ENCODE results near the gene C14orf132. TPM values are rescaled to one million over a fixed set of nuclear protein-coding genes. Genes with fewer than 3 reads are reported as not detected.

C14orf132 gene
- total and polyA plus RNA-seq, 9 donors: 3.9 to 20.3 (median 7.7) TPM

- no peaks in the 10 kb centered on the region for H3K9me3 ChIP-seq
- no peaks in the 10 kb centered on the region for H3K36me3 ChIP-seq
- no peak overlapping the region for H3K27ac ChIP-seq
- TF ChIP-seq CTCF (IDR thresholded peaks at IDR 0.05) (peak in 2 of 3 donors; percentile 47 to 59), EP300 (IDR thresholded peaks at IDR 0.05) (no peak), POLR2A (IDR thresholded peaks at IDR 0.05) (no peak)
- intact Hi-C loops (cut with DNase I): loop anchor here in 3 of 4 donors (5.0 to 10.0 kb wide), 3 partner anchors 164 to 324 kb away; no protein-coding TSS in a partner anchor
- no peaks in the 10 kb centered on the region for H3K27me3 ChIP-seq
- WGBS, 3 donors: 32 to 33% (median 33%) methylated on average over 22 of the region's 22 CpGs
- DNase-seq: peak; percentile 48 to 69 (median 51)
- H3K4me1 ChIP-seq (ENCODE audit: insufficient read depth): no peaks in the 10 kb centered on the region
- H3K4me3 ChIP-seq: no peak overlapping the region
Measured at GRCh38 chr14:96100161-96101064, 61.3 kb downstream of the C14orf132 start.

- Histone ChIP-seq H3K36me3 (no peaks in the 10 kb centered on the region), H3K4me3 (no peak overlapping the region), H3K27me3 (no peaks in the 10 kb centered on the region), H3K4me1 (ENCODE audit: insufficient read depth) (no peaks in the 10 kb centered on the region), H3K9me3 (no peaks in the 10 kb centered on the region), H3K27ac (no peak overlapping the region)
- intact Hi-C loops (cut with DNase I): loop anchor here in 3 of 4 donors (5.0 to 10.0 kb wide), 3 partner anchors 163 to 323 kb away; no protein-coding TSS in a partner anchor
- DNase-seq: no peak
- no peak for TF ChIP-seq EP300 (IDR thresholded peaks at IDR 0.05)
- no peak for TF ChIP-seq POLR2A (IDR thresholded peaks at IDR 0.05)
- no peak for TF ChIP-seq CTCF (IDR thresholded peaks at IDR 0.05)
- 64 to 80% (median 77%) methylated on average over 3 of the region's 3 CpGs for WGBS, 3 donors
Measured at GRCh38 chr14:96102081-96102856, 63.1 kb downstream of the C14orf132 start.

GRCh38 chr14:96103075-96103474 lies 63.9 kb downstream of the C14orf132 start:
- Histone ChIP-seq H3K4me1 (ENCODE audit: insufficient read depth) (no peaks in the 10 kb centered on the region), H3K27me3 (no peaks in the 10 kb centered on the region), H3K36me3 (no peaks in the 10 kb centered on the region), H3K4me3 (no peak overlapping the region), H3K9me3 (no peaks in the 10 kb centered on the region), H3K27ac (no peak overlapping the region)
- WGBS, 3 donors: 76 to 85% (median 81%) methylated on average over 2 of the region's 2 CpGs
- intact Hi-C loops (cut with DNase I): loop anchor here in 3 of 4 donors (5.0 to 10.0 kb wide), 3 partner anchors 162 to 322 kb away; no protein-coding TSS in a partner anchor
- TF ChIP-seq EP300 (IDR thresholded peaks at IDR 0.05) (no peak), POLR2A (IDR thresholded peaks at IDR 0.05) (no peak), CTCF (IDR thresholded peaks at IDR 0.05) (no peak)
- no peak for DNase-seq
